OCI-LY7 (cell line): ENCODE data around the gene ACAP3. TPM values are rescaled to one million over a fixed set of nuclear protein-coding genes. Genes with fewer than 3 reads are reported as not detected.

Experiments
- BruUV-seq: library from RNA; stranded (reverse); fragments of 400-500 nt; replicated peaks from 2 replicates; lab custom pipeline; 2021; lab: Mats Ljungman, UMichigan
- CTCF ChIA-PET: fragments of 300-600 bp; sonication (Branson Sonifier 250); formaldehyde crosslinking; loops from one replicate; lab custom pipeline; 2022; ENCODE audit warnings: antibody characterized with exemption; ENCODE audit not compliant: unreplicated experiment; lab: Charles Lee
- POLR2A ChIA-PET: fragments of 300-600 bp; sonication (Branson Sonifier 250); formaldehyde crosslinking; loops from one replicate; lab custom pipeline; 2022; ENCODE audit warnings: antibody characterized with exemption; lab: Charles Lee
- DNase-seq: peaks from one replicate; pipeline ENCODE4 v3.0.0-alpha.2; 2015; ENCODE audit warnings: low spot score
- H2AFZ ChIP-seq: fragments of 200-600 bp; sonication (generic), shearing (Covaris generic); 2 replicates; pipeline ENCODE4 v1.6.1; 2014; ENCODE audit warnings: mild to moderate bottlenecking, antibody characterized with exemption, low read length, moderate library complexity
- H3K27ac ChIP-seq: fragments of 200-600 bp; sonication (generic); 2 replicates; pipeline ENCODE4 v1.5.1; 2014; ENCODE audit warnings: mixed run types, low read depth, mild to moderate bottlenecking, moderate library complexity, low read length, inconsistent platforms; ENCODE audit not compliant: poor library complexity, severe bottlenecking
- H3K36me3 ChIP-seq: fragments of 200-600 bp; sonication (generic); 2 replicates; pipeline ENCODE4 v1.6.1; 2014; ENCODE audit warnings: mild to moderate bottlenecking, antibody characterized with exemption, low read length, moderate library complexity, mixed read lengths; ENCODE audit not compliant: insufficient read depth
- H3K4me1 ChIP-seq: fragments of 200-600 bp; sonication (generic); 2 replicates; pipeline ENCODE4 v1.5.1; 2014; ENCODE audit warnings: mild to moderate bottlenecking, low read length; ENCODE audit not compliant: insufficient read depth, poor library complexity, severe bottlenecking
- H3K4me2 ChIP-seq: fragments of 200-600 bp; sonication (generic); 2 replicates; pipeline ENCODE4 v1.6.1; 2014; ENCODE audit warnings: mild to moderate bottlenecking, low read length
- H3K4me3 ChIP-seq: fragments of 200-600 bp; sonication (generic); 2 replicates; pipeline ENCODE4 v1.5.1; 2014; ENCODE audit warnings: mild to moderate bottlenecking, low read depth, low read length; ENCODE audit not compliant: poor library complexity, severe bottlenecking
- H3K79me2 ChIP-seq: fragments of 200-600 bp; sonication (generic); 2 replicates; pipeline ENCODE4 v1.6.1; 2016; ENCODE audit warnings: low read depth, mild to moderate bottlenecking, low read length, moderate library complexity, mixed read lengths; ENCODE audit not compliant: insufficient read depth
- H3K9me2 ChIP-seq: fragments of 200-600 bp; sonication (generic); 2 replicates; pipeline ENCODE4 v1.6.1; 2016; ENCODE audit warnings: mild to moderate bottlenecking, low read length, mixed read lengths; ENCODE audit not compliant: insufficient read depth
- H3K9me3 ChIP-seq: fragments of 200-600 bp; sonication (generic); 2 replicates; pipeline ENCODE4 v1.6.1; 2014; ENCODE audit warnings: mild to moderate bottlenecking, mixed run types, low read length, mixed read lengths
- H4K20me1 ChIP-seq: fragments of 200-600 bp; sonication (generic); 2 replicates; pipeline ENCODE4 v1.6.1; 2014; ENCODE audit warnings: mild to moderate bottlenecking, antibody characterized with exemption, low read length, moderate library complexity, mixed read lengths; ENCODE audit not compliant: insufficient read depth
- EZH2phosphoT487 ChIP-seq: fragments of 200-600 bp; sonication (generic); IDR thresholded peaks from 2 replicates; pipeline ENCODE4 v1.6.1; 2018; ENCODE audit warnings: low read depth, borderline replicate concordance, mild to moderate bottlenecking, mixed run types, antibody characterized with exemption, low read length, moderate library complexity, mixed read lengths
- intact Hi-C: fragments of 100-400 bp; cut with micrococcal nuclease; formaldehyde crosslinking; loops from one replicate; pipeline ENCODE4 v1.10.0; 2022; ENCODE audit not compliant: unreplicated experiment
- total RNA-seq, 2 experiments: library from RNA; depleted of rRNA in 1 of 2; stranded (reverse); fragments of >200 nt in 1 of 2; shearing (Covaris generic) in 1 of 2; gene quantifications; 2 replicates each; pipeline ENCODE4 v1.2.3, GENCODE V29; 2014 to 2022
- TF ChIP-seq, protein P1 (sequence below): fragments of 200-600 bp; sonication (generic); conservative IDR thresholded peaks from 2 replicates; pipeline ENCODE4 v1.5.1; 2014; ENCODE audit warnings: mild to moderate bottlenecking, antibody characterized with exemption, low read length, moderate library complexity, mixed read lengths

Gene ACAP3
- total RNA-seq, 2 experiments from 2014 or later = 26.3 to 47.6 TPM

- Histone ChIP-seq H4K20me1 (no peaks in the 10 kb centered on the region; the same call in 1 of the 2 replicates), H3K79me2 (peaks cover 3% of the 10 kb centered on the region; the same call in 1 of the 2 replicates), H3K4me1 (no peaks in the 10 kb centered on the region), H3K4me3 (no peak overlapping the region), H2AFZ (no peak overlapping the region), H3K4me2 (no peak overlapping the region), H3K9me3 (no peaks in the 10 kb centered on the region), H3K9me2 (no peaks in the 10 kb centered on the region), H3K36me3 (peaks cover 92% of the 10 kb centered on the region), H3K27ac (no peak overlapping the region)
- BruUV-seq = no TSS peak
- no peak for DNase-seq
- ChIA-PET CTCF (no interaction called here), POLR2A (no interaction called here)
- TF ChIP-seq, protein P1, sequence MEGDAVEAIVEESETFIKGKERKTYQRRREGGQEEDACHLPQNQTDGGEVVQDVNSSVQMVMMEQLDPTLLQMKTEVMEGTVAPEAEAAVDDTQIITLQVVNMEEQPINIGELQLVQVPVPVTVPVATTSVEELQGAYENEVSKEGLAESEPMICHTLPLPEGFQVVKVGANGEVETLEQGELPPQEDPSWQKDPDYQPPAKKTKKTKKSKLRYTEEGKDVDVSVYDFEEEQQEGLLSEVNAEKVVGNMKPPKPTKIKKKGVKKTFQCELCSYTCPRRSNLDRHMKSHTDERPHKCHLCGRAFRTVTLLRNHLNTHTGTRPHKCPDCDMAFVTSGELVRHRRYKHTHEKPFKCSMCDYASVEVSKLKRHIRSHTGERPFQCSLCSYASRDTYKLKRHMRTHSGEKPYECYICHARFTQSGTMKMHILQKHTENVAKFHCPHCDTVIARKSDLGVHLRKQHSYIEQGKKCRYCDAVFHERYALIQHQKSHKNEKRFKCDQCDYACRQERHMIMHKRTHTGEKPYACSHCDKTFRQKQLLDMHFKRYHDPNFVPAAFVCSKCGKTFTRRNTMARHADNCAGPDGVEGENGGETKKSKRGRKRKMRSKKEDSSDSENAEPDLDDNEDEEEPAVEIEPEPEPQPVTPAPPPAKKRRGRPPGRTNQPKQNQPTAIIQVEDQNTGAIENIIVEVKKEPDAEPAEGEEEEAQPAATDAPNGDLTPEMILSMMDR = no peak
- no peak for TF ChIP-seq EZH2phosphoT487
- intact Hi-C loops = no loop called here
These were observed 7.8 kb upstream of the ACAP3 start for GRCh38 chr1:1315435-1315954.

DNA sequence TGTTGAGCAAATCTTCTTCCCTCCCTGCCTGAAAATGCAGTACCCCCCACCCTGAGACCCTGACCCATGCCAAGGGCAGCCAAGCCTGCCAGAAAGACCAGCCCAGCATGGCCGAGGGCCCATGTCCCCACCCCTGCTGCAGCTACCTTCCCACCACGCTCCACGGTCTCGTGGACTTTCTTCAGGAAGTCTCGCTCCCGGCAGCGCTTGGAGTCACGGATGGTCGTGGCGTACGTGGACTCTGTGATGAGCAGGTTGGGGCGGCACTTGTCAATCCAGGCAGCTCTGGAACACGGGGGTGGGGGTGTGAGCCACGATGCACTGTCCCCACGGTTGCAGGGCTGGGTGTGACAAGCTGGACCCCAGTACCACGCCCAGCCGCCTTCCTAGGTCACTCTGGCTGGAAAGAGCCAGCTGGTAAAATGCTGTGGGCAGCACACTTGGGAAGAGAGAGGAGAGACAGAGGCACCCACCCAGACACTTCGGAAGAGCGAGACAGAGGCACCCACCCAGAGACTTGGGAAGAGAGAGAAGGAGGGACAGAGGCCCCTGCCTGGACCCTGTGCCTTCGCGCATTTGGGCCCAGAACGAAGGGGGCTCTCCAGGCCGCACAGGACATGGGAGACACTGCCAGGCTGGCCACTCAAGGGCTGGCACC, 7.1 kb upstream of the ACAP3 start:
- no peak overlapping the region for H3K4me3 ChIP-seq
- H3K79me2 ChIP-seq = no peaks in the 10 kb centered on the region
- no peak overlapping the region for H2AFZ ChIP-seq
- H3K4me2 ChIP-seq = no peak overlapping the region
- intact Hi-C loops = no loop called here
- no peak overlapping the region for H3K27ac ChIP-seq
- peaks cover 4% of the 10 kb centered on the region; the same call in 1 of the 2 replicates for H4K20me1 ChIP-seq
- no TSS peak for BruUV-seq
- H3K36me3 ChIP-seq = peaks cover 92% of the 10 kb centered on the region
- TF ChIP-seq, protein P1 = no peak
- no peak for TF ChIP-seq EZH2phosphoT487
- POLR2A ChIA-PET = no interaction called here
- no peaks in the 10 kb centered on the region for H3K9me3 ChIP-seq
- peaks cover 5% of the 10 kb centered on the region for H3K4me1 ChIP-seq
- DNase-seq = no peak
- CTCF ChIA-PET = no interaction called here
- no peaks in the 10 kb centered on the region for H3K9me2 ChIP-seq

DNA sequence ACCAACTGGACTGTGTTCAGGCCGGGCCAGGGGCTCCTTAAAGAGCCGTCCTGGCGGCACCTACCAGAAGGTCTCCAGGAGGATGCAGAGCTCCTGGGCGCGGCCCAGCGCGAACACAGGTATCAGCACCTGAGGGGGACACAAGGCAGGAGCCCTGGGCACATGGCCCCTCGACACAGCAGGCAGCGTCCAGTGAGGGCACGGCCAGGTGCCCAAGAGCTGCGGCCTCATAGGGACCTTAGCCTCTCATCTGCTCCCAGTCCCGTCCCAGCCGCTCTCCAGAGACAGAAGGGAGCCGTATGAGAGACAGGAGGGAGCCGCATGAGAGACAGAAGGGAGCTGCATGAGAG, 6.5 kb upstream of the ACAP3 start:
- no peak for TF ChIP-seq EZH2phosphoT487
- TF ChIP-seq, protein P1 = no peak
- Histone ChIP-seq H3K79me2 (no peaks in the 10 kb centered on the region; the same call in 1 of the 2 replicates), H3K4me3 (no peak overlapping the region), H3K9me3 (no peaks in the 10 kb centered on the region), H3K36me3 (peaks cover 91% of the 10 kb centered on the region), H2AFZ (no peak overlapping the region), H3K4me2 (no peak overlapping the region), H3K27ac (no peak overlapping the region), H3K4me1 (peaks cover 10% of the 10 kb centered on the region), H4K20me1 (peaks cover 5% of the 10 kb centered on the region; the same call in 1 of the 2 replicates), H3K9me2 (no peaks in the 10 kb centered on the region)
- POLR2A ChIA-PET = no interaction called here
- CTCF ChIA-PET = no interaction called here
- no TSS peak for BruUV-seq
- intact Hi-C loops = no loop called here
- DNase-seq = no peak
